Activated naive CD4-positive, alpha-beta T cell treated with anti-CD3 and anti-CD28 coated beads for 36 hours (primary cell): ENCODE measurements around the gene PSMC1. TPM values are rescaled to one million over a fixed set of nuclear protein-coding genes. Genes with fewer than 3 reads are reported as not detected.
A peak's percentile ranks its signal among the peaks of the same experiment; 100 is the strongest.
"Not testable (repeated sequence)": the region's sequence is repeated elsewhere in the genome, so short reads cannot be mapped to it uniquely, and the experiment has no call there.

Experiments
- CTCF ChIA-PET: fragments of 350-600 bp; sonication (Branson Sonifier 250); formaldehyde crosslinking; loops from one replicate; lab custom pipeline; 2021; ENCODE audit warnings: antibody characterized with exemption; lab: Charles Lee
- DNase-seq: peaks from one replicate; pipeline ENCODE4 v3.0.0-alpha.2; 2020
- H3K27ac Mint-ChIP-seq: one replicate; pipeline ENCODE4 v1.8.0; 2021; ENCODE audit warnings: mild to moderate bottlenecking, mixed read lengths
- H3K27me3 Mint-ChIP-seq: one replicate; pipeline ENCODE4 v1.8.0; 2021; ENCODE audit warnings: low read depth, mixed read lengths
- H3K36me3 Mint-ChIP-seq: one replicate; pipeline ENCODE4 v1.8.0; 2021; ENCODE audit warnings: low read depth, mixed read lengths
- H3K4me1 Mint-ChIP-seq: one replicate; pipeline ENCODE4 v1.8.0; 2021; ENCODE audit warnings: low read depth, mixed read lengths
- H3K4me3 Mint-ChIP-seq: one replicate; pipeline ENCODE4 v1.8.0; 2021; ENCODE audit warnings: mild to moderate bottlenecking, moderate library complexity, mixed read lengths
- H3K9me3 Mint-ChIP-seq: one replicate; pipeline ENCODE4 v1.8.0; 2021; ENCODE audit warnings: mixed read lengths
- intact Hi-C: fragments of 100-400 bp; cut with micrococcal nuclease; formaldehyde crosslinking; loops from one replicate; pipeline ENCODE4 v1.15.1; 2023
- total RNA-seq, 2 experiments: library from RNA; stranded (reverse); gene quantifications; one replicate each; pipeline ENCODE4 v1.2.3, GENCODE V29; 2021

Gene PSMC1
- total RNA-seq = 100 to 1,000 TPM; 102 to 105 TPM

- CTCF ChIA-PET = interaction anchor here (0.6 to 1.6 kb wide), 4 partner anchors 22 to 440 kb away, joined by 3 to 5 read pairs (median 4); no protein-coding TSS in a partner anchor
- peaks cover 29% of the 10 kb centered on the region for H3K36me3 Mint-ChIP-seq
- DNase-seq = peak; percentile 96
- H3K27ac Mint-ChIP-seq = peak within 1 kb of the TSS; percentile 93
- peaks cover 32% of the 10 kb centered on the region for H3K4me1 Mint-ChIP-seq
- intact Hi-C loops = loop anchor here (1.0 to 2.0 kb wide), 6 partner anchors 19 to 502 kb away; no protein-coding TSS in a partner anchor
- peaks cover 3% of the 10 kb centered on the region for H3K27me3 Mint-ChIP-seq
- peak within 1 kb of the TSS; percentile 98 for H3K4me3 Mint-ChIP-seq
- no peaks in the 10 kb centered on the region for H3K9me3 Mint-ChIP-seq
Observed at GRCh38 chr14:90256354-90257131, at the start of gene PSMC1. PSMC1 (plus strand) TSS chr14:90256553; CDS start chr14:90256598, 45 bp downstream.

GRCh38 chr14:90213099-90213748 lies 43.1 kb upstream of the PSMC1 start:
- Mint-ChIP-seq H3K27ac (no peak overlapping the region), H3K9me3 (no peaks in the 10 kb centered on the region), H3K4me3 (no peak overlapping the region), H3K4me1 (no peaks in the 10 kb centered on the region), H3K27me3 (peaks cover 22% of the 10 kb centered on the region), H3K36me3 (no peaks in the 10 kb centered on the region)
- intact Hi-C loops = no loop called here
- DNase-seq = no peak
- CTCF ChIA-PET = no interaction called here

GRCh38 chr14:90228478-90228877 lies 27.9 kb upstream of the PSMC1 start:
- Mint-ChIP-seq H3K27ac (no peak overlapping the region), H3K36me3 (no peaks in the 10 kb centered on the region), H3K4me3 (no peak overlapping the region), H3K4me1 (no peaks in the 10 kb centered on the region), H3K9me3 (peaks cover 3% of the 10 kb centered on the region), H3K27me3 (no peaks in the 10 kb centered on the region)
- no peak for DNase-seq
- CTCF ChIA-PET = no interaction called here
- intact Hi-C loops = no loop called here

- intact Hi-C loops, H3K4me3 Mint-ChIP-seq, H3K27me3 Mint-ChIP-seq, DNase-seq, CTCF ChIA-PET, H3K9me3 Mint-ChIP-seq, H3K4me1 Mint-ChIP-seq, H3K36me3 Mint-ChIP-seq, H3K27ac Mint-ChIP-seq: not testable (repeated sequence)
Observed at GRCh38 chr14:90229942-90230341, 26.4 kb upstream of the PSMC1 start.

GRCh38 chr14:90235179-90235976 lies 21.0 kb upstream of the PSMC1 start:
- H3K4me1 Mint-ChIP-seq = peaks cover 2% of the 10 kb centered on the region
- H3K4me3 Mint-ChIP-seq = no peak overlapping the region
- peaks cover 10% of the 10 kb centered on the region for H3K36me3 Mint-ChIP-seq
- no peak overlapping the region for H3K27ac Mint-ChIP-seq
- peak; percentile 82 for DNase-seq
- CTCF ChIA-PET = interaction anchor here (0.5 to 2.7 kb wide), 22 partner anchors 14 to 1682 kb away, joined by 3 to 20 read pairs (median 3); partner anchors contain the start of gene PSMC1
- intact Hi-C loops = loop anchor here (1.0 to 2.0 kb wide), 3 partner anchors 173 to 296 kb away; no protein-coding TSS in a partner anchor
- H3K9me3 Mint-ChIP-seq = peaks cover 33% of the 10 kb centered on the region
- peaks cover 2% of the 10 kb centered on the region for H3K27me3 Mint-ChIP-seq

GRCh38 chr14:90239139-90239538 lies 17.2 kb upstream of the PSMC1 start:
- Mint-ChIP-seq H3K27me3 (peaks cover 2% of the 10 kb centered on the region), H3K9me3 (peaks cover 41% of the 10 kb centered on the region), H3K4me1 (peaks cover 2% of the 10 kb centered on the region), H3K4me3 (no peak overlapping the region), H3K27ac (no peak overlapping the region), H3K36me3 (peaks cover 14% of the 10 kb centered on the region)
- DNase-seq = no peak
- CTCF ChIA-PET = no interaction called here
- intact Hi-C loops = no loop called here

GRCh38 chr14:90242444-90242843 lies 13.9 kb upstream of the PSMC1 start:
- intact Hi-C loops = no loop called here
- peaks cover 35% of the 10 kb centered on the region for H3K9me3 Mint-ChIP-seq
- H3K27me3 Mint-ChIP-seq = peaks cover 2% of the 10 kb centered on the region
- H3K36me3 Mint-ChIP-seq = peaks cover 14% of the 10 kb centered on the region
- DNase-seq = no peak
- no peak overlapping the region for H3K27ac Mint-ChIP-seq
- H3K4me3 Mint-ChIP-seq = no peak overlapping the region
- no peaks in the 10 kb centered on the region for H3K4me1 Mint-ChIP-seq
- CTCF ChIA-PET = interaction anchor here (0.7 kb wide), 1 partner anchor 303 kb away, joined by 8 read pairs; no protein-coding TSS in a partner anchor

- Mint-ChIP-seq H3K4me1 (no peaks in the 10 kb centered on the region), H3K36me3 (no peaks in the 10 kb centered on the region), H3K27ac (no peak overlapping the region), H3K27me3 (peaks cover 7% of the 10 kb centered on the region), H3K4me3 (no peak overlapping the region), H3K9me3 (no peaks in the 10 kb centered on the region)
- CTCF ChIA-PET = no interaction called here
- intact Hi-C loops = no loop called here
- no peak for DNase-seq
Observed at GRCh38 chr14:90246936-90247335, 9.4 kb upstream of the PSMC1 start.

GRCh38 chr14:90247441-90247840 lies 8.9 kb upstream of the PSMC1 start:
- H3K27me3 Mint-ChIP-seq, H3K4me1 Mint-ChIP-seq, H3K4me3 Mint-ChIP-seq, H3K36me3 Mint-ChIP-seq, intact Hi-C loops, H3K9me3 Mint-ChIP-seq, CTCF ChIA-PET, H3K27ac Mint-ChIP-seq, DNase-seq: not testable (repeated sequence)

- no peaks in the 10 kb centered on the region for H3K4me1 Mint-ChIP-seq
- no peaks in the 10 kb centered on the region for H3K9me3 Mint-ChIP-seq
- no peak overlapping the region for H3K4me3 Mint-ChIP-seq
- H3K36me3 Mint-ChIP-seq = no peaks in the 10 kb centered on the region
- DNase-seq = no peak
- H3K27me3 Mint-ChIP-seq = peaks cover 6% of the 10 kb centered on the region
- intact Hi-C loops = no loop called here
- CTCF ChIA-PET = interaction anchor here (0.7 to 1.1 kb wide), 2 partner anchors 442 to 527 kb away, joined by 4 to 5 read pairs; no protein-coding TSS in a partner anchor
- no peak overlapping the region for H3K27ac Mint-ChIP-seq
Observed at GRCh38 chr14:90248594-90248993, 7.8 kb upstream of the PSMC1 start.

GRCh38 chr14:90253826-90254225 lies 2.5 kb upstream of the PSMC1 start:
- Mint-ChIP-seq H3K4me1 (peaks cover 26% of the 10 kb centered on the region), H3K27me3 (peaks cover 6% of the 10 kb centered on the region), H3K27ac (no peak overlapping the region), H3K9me3 (no peaks in the 10 kb centered on the region), H3K4me3 (no peak overlapping the region), H3K36me3 (peaks cover 13% of the 10 kb centered on the region)
- intact Hi-C loops = no loop called here
- CTCF ChIA-PET = no interaction called here
- DNase-seq = no peak

- H3K9me3 Mint-ChIP-seq = no peaks in the 10 kb centered on the region
- DNase-seq = no peak
- H3K36me3 Mint-ChIP-seq = peaks cover 22% of the 10 kb centered on the region
- CTCF ChIA-PET = interaction anchor here (0.6 to 1.6 kb wide), 3 partner anchors 21 to 441 kb away, joined by 4 to 5 read pairs (median 4); no protein-coding TSS in a partner anchor
- peak overlapping the region; percentile 93 for H3K27ac Mint-ChIP-seq
- peaks cover 3% of the 10 kb centered on the region for H3K27me3 Mint-ChIP-seq
- H3K4me3 Mint-ChIP-seq = peak overlapping the region; percentile 47
- H3K4me1 Mint-ChIP-seq = peaks cover 29% of the 10 kb centered on the region
- intact Hi-C loops = loop anchor here (1.0 to 2.0 kb wide), 6 partner anchors 19 to 502 kb away; no protein-coding TSS in a partner anchor
Observed at GRCh38 chr14:90255871-90256270, 482 bp upstream of the PSMC1 start.
